ENCODE results near the gene ABCG1.
"Not testable (repeated sequence)": the region's sequence is repeated elsewhere in the genome, so short reads cannot be mapped to it uniquely, and the experiment has no call there.

ABCG1 gene

GRCh38 chr21:42292563-42293142 is 73.7 kb downstream of the ABCG1 start:
- DNase-seq = not testable (repeated sequence)

DNA sequence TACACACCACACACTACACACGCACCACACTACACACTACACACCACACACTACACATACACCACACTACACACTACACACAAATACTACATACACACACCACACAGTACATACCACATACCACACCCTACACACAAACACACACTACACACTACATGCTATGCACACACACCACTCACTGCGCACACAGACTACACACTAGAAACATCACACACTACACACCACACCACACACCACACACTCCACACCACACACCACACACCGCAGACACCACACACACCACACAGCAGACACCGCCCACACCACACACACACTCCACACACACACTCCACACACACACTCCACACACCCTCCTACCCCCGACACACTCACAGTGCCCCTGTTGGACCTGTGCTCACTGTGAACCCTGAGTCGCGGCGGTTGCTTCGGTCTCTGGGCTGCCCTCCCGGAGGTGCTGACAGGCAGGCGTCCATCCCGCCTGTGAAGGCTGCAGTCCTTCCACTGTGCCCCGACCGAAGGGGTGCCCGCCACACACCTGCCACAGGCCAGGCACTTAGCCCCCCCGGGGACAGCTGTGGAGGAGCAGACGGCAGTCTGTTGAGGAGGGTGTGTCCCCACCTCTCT is 74.8 kb downstream of the ABCG1 start:
- DNase-seq = no peak

DNA sequence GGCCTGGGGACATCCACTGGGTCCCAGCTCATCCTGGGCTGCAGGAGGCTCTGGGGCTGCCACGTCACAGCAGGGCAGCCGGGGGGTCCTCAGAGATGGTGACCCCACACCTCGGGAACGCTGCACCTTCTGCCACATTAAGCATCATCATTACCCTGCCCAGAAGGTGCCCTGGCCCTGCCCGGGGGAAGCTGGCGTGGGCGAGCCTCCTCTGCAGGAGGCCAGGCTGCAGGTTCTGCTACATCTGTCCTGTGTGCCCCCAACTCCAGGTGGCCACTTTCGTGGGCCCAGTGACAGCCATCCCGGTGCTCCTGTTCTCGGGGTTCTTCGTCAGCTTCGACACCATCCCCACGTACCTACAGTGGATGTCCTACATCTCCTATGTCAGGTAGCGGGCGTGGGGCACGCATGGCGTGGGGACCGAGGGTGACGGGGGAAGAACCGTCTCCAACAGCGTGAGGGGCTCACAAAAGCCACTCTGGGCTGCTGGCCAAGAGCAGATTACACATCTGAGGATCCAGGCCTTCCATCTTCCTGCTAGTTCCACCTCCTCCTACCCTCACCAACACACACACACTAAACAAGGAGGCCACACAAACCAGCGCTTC is 75.4 kb downstream of the ABCG1 start:
- no peak for DNase-seq

GRCh38 chr21:42295845-42296244 is 76.9 kb downstream of the ABCG1 start:
- no peak for DNase-seq

DNA sequence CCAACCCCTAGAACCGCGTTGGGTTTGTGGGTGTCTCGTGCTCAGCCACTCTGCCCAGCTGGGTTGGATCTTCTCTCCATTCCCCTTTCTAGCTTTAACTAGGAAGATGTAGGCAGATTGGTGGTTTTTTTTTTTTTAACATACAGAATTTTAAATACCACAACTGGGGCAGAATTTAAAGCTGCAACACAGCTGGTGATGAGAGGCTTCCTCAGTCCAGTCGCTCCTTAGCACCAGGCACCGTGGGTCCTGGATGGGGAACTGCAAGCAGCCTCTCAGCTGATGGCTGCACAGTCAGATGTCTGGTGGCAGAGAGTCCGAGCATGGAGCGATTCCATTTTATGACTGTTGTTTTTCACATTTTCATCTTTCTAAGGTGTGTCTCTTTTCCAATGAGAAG is 77.6 kb downstream of the ABCG1 start:
- DNase-seq = no peak

DNA sequence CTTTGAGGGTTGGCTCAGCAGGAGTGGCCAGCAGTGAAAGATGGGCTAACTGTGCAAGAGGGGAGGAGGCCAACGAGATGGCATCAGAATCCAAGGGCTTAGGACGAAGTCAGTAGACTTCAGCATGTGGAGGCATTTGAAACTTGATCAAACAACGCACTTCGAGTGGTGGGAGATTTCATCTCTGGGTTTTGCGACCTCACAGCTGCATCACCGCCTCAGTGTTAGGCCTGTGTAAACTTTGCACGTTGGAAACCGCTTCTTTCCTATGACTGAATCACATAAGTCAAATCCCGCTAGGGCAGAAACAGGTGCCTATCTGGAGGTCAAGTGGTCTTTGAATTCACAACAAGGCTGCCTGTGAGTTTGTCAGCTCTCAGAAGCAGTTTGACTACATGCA is 78.4 kb downstream of the ABCG1 start:
- DNase-seq = no peak

DNA sequence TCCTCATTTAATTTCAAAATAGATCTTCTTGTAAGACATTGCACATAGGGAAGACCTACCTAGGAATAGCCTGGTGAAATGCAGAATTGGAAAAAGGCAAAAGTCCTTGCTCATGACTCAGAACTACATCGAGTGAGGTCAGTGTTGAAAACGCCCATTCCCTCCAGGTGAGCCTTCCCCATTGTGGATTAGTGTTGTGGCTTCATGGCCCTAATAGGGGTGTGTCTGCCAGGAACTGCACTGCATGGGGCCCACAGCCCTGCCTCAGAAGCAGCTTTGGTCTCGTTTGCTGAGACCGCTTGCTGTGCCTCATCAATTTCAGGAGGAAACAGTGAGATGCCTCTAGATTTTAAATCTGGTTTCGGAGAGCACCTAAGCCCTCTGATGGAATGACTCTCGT is 79.3 kb downstream of the ABCG1 start:
- DNase-seq = no peak

GRCh38 chr21:42298657-42299056 is 79.7 kb downstream of the ABCG1 start:
- no peak for DNase-seq

- no peak for DNase-seq
Observed at GRCh38 chr21:42299324-42300044, 80.5 kb downstream of the ABCG1 start.

GRCh38 chr21:42300045-42300583 is 81.2 kb downstream of the ABCG1 start:
- no peak for DNase-seq

DNA sequence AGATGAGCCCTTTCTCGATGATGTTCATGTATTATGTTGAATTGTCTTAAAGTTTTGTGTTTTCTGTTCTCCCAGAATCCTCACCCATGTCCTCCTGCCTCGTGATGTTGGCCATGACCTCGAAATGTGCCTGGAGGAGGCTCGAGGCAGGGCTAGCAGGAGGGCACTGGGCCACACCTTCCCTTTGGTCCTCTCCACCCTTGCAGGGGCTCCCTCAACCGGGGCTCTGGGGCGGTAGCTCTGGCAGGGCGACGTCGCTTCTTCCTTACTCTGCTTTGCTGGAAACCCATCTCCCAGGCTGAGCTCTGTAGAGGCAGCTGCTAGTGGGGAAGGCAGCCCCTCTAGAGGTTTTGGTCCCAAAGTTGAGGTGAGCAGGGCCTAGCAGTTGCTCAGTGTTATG is 82.0 kb downstream of the ABCG1 start:
- DNase-seq = no peak

- DNase-seq = no peak
Observed at GRCh38 chr21:42301371-42302075, 82.6 kb downstream of the ABCG1 start.

GRCh38 chr21:42302076-42302650 is 83.2 kb downstream of the ABCG1 start:
- DNase-seq = no peak

- no peak for DNase-seq
Observed at GRCh38 chr21:42302794-42303193, 83.9 kb downstream of the ABCG1 start.

- DNase-seq = no peak
Observed at GRCh38 chr21:42303443-42303842, 84.5 kb downstream of the ABCG1 start.

DNA sequence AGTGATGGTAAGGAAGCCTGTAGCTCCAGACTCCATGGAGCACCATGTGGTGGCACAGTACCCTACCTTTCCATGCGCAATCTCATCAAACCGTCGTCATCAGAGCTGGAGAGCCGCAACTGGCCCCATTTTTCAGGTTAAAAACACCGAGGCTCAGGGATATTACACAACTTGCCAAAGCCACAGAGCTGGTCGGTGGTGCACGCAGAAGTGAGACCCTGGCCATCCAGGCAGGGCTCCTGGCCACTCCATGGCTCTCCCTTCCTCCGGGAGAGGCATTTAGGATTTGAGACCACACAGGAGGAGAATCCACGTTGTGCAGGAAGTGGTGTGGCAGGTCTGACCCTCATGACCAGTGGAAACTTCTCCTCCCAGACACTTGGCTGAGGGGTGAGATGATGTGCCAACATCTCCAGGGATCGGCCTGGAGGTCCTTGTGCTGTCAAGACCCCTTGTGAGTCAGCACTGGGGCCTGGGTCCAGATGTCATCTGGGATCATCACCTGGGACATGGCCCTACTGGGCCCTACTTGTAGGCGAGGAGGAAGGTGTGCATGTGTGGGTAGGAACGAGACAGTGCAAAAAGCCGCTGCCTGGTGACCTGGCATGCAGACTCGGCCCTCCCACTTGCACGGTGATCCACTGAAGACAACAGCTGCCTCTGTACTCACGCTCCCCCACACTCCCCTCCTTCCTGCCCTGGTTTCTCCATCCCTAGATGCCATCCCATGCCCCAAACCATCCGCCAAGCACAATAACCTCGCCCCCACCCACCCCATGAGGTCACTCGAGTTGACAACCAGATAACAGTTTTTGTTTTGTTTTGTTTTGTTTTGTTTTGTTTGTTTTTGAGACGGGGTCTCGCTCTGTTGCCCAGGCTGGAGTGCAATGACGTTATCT is 85.9 kb downstream of the ABCG1 start:
- no peak for DNase-seq

DNA sequence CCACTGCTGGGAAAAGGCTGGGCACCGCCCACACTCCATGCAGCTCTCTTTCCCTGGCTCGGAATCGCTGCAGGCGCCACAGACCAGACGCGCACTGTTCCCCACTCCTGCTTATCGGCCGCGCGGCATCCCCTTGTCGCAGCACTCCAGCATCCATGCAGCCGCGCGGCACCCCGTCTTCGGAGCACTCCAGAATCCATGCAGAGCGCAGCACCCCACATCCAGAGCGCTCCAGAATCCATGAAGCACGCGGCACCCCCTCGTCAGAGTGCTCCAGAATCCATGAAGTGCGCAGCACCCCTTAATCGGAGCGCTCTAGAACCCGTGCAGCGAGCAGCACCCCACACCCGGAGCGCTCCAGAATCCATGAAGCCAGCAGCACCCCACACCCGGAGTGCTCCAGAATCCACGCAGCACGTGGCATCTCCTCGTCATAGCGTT is 86.8 kb downstream of the ABCG1 start:
- DNase-seq = no peak

- DNase-seq = no peak
Observed at GRCh38 chr21:42306366-42307035, 87.6 kb downstream of the ABCG1 start.

DNA sequence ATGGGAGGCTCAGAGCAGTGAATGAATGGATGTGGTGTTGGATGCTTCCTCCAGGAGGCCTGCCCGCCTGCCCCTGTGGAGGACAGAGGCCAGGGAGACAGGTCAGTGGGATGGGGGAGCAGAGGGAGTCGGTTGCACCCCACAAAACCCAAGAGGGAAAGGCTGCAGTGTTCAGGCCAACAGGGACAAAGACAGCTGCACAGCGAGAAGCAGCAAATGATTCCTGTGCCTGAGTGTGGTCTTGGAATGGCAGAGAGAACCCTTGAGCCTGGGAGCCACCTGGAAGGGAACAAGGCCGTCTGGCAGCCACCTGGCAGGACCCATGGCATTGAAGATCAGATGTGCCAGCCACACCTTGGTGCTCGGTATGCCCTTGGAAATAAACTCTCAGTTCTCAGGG is 88.2 kb downstream of the ABCG1 start:
- DNase-seq = no peak

DNA sequence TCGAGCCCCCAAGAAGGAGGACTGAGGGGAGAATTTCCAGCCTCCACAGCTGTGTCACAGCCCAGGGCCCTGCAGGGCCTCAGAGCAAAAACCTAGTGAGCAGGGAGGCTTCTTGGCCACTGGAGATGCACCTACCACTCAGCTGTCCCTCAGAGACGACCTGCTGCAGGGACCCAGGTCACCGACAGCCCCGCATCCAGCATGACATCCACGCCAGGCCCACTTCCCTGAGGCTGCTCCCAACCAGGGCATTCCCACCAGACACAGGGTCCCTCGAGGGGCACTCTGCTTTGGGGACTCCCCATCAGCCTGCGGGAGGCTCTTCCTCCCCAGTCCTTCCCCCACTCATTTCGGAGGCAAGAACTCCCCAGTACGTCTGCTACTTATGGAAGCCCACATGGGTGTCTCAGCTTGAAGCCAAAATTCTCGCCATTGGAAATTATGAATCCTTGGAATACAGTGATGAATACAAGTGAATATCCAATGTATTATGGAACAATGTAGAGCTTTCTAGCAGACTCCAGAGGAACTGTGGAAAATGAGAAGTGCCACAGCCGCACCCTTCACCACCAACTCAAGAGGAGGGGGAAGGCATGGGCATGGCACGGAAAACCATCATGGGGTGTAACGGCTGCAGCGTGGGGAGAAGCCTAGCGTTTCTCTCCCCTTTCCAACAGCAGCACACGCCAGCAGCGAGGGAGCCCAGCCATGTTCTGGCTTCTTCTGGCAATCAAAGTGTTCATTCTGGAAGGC is 89.4 kb downstream of the ABCG1 start:
- DNase-seq = no peak
